Measurements from ENCODE around the gene PRL.

Gene PRL

DNA sequence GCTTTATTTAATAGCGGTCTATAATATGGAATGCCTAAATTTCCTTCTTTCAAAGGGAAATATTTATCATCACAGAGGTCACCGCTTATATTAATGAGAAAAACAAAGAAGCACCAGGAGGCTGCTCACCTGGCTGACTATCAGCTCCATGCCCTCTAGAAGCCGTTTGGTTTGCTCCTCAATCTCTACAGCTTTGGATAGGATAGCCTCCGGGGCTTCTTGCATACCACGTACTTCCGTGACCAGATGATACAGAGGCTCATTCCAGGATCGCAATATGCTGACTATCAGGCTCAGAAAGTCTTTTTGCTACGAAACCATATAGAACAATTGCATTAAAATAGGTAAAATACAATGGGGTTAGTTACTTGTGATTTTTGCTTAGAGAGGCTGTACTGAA, 6.8 kb downstream of the PRL start:
- no peak for DNase-seq

DNA sequence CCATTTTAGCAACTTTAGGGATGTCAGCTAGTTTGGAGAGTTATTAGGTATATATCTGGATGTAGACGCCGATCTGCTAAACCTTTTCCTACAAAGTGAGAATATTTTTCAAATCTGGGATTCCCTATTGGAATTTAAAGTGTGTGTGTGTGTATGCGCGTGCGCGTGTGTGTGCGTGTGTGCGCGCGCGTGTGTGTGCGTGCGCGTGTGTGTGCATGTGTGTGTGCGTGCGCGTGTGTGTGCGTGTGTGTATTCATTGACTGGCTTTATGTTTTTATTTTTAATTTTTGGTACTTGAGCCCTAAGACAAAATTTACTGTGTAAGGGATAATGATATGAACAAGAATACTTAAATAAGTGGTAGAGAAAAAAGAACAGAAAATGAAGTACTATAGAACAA, 8.1 kb downstream of the PRL start:
- DNase-seq, result no peak

DNA sequence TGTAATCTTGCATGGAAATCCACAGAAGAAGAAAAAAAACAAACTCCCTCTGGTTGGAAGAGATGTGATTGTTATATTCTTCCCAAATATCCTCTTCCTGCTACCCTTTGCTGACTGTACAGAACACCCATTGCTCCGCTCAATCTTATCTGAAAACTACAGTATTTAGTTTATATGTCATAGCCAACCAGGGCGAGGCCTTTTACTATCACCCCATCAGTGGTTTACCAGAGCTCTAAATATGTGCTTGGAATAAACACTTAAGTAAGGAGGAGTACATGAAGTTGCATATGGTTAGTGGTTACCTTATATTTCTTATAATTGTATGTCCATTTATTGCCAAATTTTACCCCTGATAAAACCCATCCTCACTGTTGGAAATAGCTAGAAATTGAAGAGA, 12.2 kb downstream of the PRL start:
- DNase-seq, result no peak

DNA sequence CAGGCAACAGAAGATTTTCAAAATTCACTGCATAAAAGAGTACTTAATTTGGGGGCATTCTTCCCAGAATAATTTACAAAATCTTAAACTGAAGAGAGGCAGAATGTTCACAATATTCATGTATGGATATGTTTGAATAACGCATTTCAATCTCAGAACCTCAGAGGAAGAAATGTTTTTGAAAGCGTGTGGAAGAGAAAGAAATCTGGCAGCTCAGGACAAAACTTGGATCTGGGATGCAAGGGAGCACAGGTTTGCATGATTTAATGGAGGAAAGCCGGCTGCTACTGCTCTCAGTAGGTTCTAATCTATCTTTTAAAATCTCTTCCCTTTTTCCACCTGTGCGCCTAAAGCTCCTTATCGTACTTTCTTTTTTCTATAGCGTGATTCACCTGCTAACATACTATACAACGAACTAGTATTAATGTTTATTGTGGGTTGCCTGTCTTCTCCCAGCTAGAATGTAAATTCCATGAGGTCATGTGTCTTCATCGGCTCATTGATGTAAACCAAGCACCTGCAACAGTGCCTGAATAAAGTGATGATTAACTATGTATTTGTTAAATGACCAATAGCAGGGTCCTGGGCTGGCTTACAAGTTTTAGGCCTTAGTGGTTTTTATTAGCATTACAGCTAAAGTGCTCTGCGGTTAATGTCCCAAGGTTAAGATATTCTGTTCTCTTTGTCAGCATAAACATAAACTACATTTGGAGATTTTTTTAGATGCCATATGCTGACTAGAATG, 15.3 kb downstream of the PRL start:
- DNase-seq, result no peak

DNA sequence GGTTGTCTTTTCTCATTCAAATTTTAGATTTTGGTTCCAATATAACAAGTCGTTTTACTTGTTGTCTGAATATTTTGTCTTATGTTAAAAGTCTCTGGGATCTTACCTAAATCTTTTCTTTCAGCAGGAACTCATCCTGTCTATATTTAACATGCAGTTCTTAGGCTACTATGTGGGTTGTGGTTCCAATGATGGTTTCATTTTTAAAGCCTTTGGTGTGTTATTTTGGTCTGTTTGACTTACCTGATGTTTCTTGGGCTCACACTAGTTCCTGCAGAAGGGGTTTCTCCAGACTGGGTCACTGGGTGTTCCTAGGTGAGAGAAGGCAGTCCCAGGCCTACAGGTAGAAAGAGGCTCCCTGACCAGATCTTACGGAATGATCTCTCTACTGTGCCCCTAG, 17.4 kb downstream of the PRL start:
- no peak for DNase-seq

DNA sequence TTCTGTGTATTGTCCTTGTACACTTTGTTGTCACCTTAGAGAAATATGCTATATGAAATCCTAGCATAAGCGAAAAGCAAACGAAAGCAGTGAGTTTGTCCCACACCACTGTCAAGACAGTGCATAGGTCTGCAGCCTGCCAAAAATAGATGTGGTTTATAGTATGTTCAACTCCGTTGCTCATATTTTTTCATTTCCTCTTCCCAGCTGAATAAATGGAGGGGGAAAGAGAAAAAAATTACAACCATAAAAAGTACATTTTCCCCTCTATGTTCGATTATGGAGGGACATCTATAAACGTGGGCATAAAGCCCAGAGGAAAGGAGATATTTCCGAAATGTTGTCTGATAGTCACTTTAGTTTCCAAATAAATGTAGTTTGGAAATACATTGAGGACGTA, 25.8 kb downstream of the PRL start:
- DNase-seq, result peak; percentile 53

DNA sequence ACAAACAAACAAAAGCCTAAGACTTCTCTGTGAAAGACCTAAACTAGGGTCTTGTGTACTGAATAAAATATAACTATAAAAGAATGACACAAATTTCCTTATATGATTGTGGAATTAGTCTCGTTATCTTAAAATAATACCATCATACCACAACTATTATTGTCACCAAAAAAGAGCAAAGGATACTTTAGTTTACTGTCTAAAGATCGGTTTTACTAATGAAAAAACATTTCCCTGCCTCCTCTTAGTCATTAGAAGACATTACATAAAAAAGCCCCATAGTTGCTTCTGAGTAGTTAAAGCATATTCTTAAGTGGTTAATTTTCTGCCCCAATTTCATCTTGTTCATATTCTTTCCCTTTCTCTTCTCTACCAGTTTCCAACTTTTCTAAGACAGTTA, 33.1 kb downstream of the PRL start:
- no peak for DNase-seq

DNA sequence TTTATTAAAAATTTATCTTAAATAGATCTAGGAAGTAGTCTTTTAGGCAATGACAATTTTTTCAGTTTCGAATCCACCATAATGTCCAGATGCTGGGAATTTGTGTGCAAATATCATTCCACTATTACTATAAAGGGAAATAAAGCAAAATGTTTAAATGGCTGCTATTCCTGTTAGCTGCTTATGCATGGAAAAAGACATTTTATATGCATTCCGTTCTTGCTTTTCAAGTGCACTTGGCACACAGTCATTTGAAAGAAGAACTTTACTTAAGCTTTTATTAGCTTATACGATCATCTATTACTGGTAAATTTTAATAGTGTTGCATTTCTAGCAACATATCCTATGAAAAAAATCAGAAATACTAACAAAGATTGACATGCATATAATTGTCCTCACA, 42.0 kb downstream of the PRL start:
- DNase-seq, result no peak

DNA sequence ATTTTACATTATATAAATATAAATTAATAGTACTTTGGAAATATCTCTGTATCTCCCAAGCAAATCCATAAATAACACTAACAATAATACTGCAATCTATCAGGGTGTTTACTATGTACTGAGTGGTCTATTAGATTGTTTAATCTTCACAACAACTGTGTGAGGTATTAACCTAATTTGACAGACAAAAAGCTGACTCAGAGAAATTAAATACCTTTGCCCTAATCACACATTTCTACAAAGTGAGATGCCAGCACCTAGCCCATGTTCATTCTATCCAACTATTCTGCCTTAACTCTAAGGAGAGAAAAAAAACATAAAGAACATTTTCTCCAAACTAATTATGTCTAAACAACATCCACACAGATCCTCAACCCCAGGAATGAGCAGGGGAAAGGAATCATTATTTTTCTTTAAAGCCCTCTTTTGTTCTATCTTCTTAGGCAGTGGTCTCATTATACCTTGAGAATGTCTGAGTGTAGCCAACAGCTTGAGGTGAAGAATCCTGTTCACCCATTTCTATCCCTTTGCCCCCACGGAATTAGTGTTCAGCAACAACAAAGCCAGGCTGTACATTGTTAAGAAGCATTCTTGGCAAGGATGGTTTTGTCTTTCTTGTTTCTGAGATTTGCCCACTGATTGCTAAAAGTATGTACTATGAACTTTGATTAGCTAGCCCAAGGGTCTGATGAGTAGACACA, 42.7 kb downstream of the PRL start:
- DNase-seq, result no peak

DNA sequence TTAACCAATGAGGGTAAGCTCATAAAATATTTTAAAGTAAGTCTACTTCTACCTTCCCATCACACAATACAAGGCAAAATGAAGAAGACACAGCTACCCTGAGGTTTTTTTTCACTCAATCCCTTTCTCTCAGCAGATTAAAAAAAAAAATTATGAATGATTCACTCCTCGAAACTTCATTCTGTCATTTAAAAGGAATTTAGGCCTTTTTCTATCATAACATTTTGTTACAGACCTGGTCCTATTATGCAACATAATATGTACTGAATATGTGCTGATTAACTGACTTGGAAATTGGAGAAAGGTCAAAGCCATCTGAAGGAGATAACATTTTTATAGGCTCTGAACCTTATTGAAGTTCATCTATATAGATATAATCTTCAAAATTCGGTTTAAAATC, 45.5 kb downstream of the PRL start:
- DNase-seq, result peak; percentile 77

DNA sequence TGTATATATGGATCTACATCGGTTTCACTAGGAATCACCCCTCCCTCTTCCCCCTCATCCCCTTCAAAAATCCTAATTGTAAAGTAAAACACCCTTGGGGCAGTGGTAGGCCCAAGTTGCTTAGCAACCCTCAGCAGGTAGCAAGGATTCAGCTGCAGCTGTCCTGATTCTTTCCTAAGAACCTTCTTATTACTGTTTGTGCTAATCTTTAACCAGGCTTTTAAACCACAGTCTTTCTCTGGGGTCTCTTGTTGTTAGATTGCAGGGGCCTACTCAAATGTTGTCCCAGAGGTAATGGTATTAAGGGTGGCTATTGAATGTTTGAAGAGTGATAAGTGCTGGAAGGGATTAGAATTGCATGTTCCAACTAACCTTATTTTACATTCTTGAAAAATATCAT, 46.4 kb downstream of the PRL start:
- DNase-seq, result no peak

DNA sequence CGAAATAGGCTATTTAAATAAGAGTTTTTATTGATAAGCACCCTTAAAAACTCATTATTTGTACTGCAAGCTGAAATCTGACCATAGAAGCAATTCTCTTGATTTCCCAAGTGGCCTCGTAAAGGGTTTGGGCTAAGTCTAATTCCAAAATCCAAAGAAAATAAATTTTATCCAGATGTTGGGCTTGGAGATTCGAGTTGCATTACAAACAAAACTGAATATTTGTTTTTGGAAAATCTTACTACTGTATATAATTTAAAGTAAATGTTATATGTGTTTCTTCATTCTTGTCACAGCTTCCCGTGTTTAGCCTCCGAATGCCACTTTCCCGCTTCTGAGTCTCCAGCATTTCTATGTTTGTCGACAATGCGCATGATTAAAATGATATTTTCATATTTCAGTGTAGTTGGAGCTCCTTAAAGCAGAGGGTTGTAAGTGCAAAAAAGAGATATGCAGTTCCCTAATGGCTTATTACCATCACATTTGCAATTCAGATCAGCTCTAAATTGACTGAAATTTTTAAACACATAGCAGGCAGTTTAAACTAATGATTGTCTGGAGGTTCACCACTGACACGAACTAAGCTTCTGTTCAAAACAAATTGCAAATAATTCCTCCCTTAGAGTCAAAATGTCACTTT, 47.0 kb downstream of the PRL start:
- no peak for DNase-seq

DNA sequence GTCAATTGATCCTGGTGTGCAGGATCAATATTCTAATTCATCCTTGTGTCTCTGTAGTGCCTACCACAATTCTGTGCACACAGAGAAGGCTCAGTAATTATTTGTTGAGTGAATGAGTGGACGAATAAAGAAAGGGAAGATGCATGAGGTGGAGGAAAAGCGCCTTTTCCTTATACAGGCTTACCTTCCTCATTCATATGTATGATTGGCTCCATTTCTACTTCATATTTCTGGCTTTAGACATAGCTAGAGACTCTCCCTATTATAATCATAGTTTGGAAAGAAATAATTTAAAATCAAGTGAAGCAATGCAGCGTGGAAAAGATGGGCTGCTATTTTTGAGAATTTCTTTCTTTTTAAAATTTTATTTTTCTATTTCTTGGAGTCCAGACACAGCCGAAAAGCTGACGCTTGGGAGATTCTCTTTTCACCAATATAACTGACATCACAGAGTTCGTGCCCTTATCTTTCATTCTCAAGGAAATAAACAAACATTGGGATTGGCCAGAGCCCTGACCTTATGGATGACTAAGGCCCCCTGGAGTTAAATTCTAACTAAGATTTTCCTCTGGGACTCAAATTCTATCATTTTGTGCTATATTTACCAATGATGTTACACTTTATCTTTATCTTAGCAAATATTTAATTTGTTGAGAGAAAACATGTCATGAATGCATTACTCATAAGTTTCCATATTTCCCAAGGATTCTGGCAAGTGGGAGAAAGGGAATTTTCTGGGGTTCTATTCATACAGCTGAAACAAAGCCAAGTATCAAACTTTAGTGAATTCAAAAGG, 48.1 kb downstream of the PRL start:
- DNase-seq, result peak; percentile 74

DNA sequence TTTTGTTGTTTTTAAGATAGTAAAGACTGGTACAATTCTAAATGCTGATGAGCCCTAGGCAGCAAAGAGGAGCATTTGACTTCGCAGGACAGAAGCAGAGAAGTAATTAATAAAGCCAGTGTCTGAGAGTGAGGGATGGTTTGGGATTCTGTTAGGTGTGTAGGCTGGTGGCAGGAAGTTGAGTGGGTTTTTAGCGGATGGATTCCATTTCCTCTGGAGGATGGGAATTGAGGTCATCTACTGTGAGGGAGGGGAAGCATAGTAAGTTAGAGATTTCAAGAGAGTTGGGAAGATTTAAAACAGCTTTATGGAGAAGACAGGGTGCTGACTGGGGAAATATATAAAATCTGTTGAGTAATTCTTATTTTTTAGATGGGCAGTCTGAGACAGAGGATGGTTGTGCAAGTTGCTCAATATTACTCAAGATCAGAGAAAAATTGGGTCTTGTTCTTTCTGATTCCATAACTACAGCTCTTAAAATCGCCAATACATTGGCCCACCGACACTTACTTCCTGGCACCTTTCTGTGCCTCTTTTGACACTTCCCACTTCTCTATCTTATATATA, 48.8 kb downstream of the PRL start:
- DNase-seq, result no peak

DNA sequence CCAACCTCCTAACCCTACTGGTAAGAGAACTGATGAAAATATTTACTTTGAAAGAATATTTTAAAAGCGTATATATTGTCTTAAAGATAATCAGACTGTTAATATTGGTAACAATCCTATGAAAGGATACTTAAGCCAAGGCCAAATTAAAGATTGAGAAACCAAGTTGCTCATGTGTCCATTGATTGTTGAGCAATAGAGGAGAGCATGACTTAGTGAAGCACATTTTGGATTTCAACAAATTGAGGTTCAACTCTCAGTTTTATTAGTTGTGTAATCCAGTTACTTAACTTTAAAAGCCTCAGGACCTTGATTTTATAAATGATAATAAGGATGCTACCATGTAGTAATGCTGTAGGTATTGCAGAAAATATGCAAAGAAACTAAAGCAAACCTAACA, 56.8 kb downstream of the PRL start:
- no peak for DNase-seq

DNA sequence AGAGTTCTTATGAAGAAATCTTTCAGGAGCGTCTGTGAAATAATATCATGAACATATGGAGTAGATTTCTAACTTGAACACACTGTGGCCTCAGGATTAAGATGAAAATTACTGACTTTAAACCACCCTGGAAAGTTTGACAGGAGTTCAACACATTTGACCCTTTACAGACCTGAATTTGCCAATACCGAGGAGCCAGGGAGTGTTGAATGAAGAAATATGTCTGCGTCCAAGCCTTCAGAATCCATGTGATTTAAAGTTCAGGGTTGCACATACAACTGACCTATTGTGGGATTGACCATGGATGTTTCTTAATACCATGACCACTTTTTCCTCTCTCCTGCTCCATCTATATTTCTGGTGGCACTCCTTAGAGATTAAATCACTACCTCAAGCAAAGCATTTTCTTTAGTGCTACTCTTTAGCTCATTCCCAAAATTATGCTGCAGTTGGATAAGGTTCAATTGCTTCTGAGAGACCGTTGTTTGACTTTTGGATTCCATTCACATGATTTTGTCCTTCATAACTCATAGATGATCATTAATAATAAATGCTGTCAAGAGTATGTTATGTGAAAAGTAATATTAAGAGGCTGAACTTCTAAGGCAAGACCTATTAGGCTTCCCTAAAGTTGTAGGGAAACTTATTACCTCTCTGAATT, 57.4 kb downstream of the PRL start:
- peak; percentile 93 for DNase-seq

DNA sequence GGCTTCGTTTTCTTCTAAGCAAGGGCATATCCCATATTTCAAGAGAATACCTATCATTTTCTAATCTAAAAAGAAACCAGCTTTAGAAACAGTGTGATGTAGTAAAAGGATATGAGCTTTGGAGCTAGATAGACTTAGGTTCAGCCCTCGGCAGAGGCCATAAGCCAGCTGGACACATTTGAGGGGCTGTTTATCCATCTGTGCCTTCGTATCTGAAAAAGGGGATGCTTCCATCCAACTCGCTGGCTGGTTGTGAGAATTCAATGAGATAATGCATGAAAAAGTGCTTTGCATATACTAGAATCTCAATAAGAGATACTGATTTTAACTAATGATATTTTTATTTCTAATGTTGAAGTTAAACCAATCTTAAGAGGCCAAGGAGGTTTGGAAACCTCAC, 58.0 kb downstream of the PRL start:
- DNase-seq, result no peak

DNA sequence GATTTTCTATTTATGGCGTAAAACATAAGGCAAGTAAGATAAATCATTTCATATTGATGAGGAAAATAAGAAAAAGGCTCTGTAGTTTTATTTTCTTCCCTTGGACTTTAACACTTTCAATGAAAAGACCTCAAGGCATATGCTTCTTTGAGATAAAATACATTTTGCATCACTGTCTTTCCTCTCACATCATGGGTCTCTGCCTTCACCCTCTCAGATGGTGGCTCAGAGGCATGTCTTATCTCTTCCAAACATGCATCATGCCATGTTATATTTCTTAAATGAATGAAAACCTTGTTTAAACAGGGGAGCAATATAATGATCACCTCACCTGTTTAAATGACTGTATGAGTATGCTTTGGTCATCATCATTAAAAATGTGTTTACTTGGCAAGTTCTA, 59.3 kb downstream of the PRL start:
- DNase-seq, result no peak

All from fibroblast of upper back skin (primary cell).